HCT116 (cell line): ENCODE results near the gene NFIA.

Experiments
- CTCF ChIP-seq, 3 experiments: fragments of 200-600 bp in 1 of 3; sonication (generic) in 1 of 3; IDR thresholded peaks in 2 of 3; conservative IDR thresholded peaks in 1 of 3; 2 replicates each; pipeline ENCODE4 v1.5.1; 2012 to 2017; ENCODE audit warnings: low read depth in 2 of 3, low read length in 2 of 3, antibody characterized with exemption in 1 of 3, borderline replicate concordance in 1 of 3, control low read depth in 1 of 3, mild to moderate bottlenecking in 1 of 3, mixed read lengths in 1 of 3, mixed run types in 1 of 3, moderate library complexity in 1 of 3; ENCODE audit not compliant: insufficient read depth in 1 of 3
- MAX ChIP-seq: IDR thresholded peaks from 2 replicates; pipeline ENCODE4 v1.6.1; 2012
- ZNF274 ChIP-seq: fragments of 200-500 bp; sonication (Bioruptor generic); IDR thresholded peaks from 2 replicates; pipeline ENCODE4 v1.6.1; 2014; ENCODE audit warnings: mild to moderate bottlenecking, low read depth, low read length, inconsistent platforms

- TF ChIP-seq ZNF274 (no peak), CTCF (IDR thresholded peaks at IDR 0.05 in 2 of 3, conservative IDR thresholded peaks at IDR 0.05 in 1 of 3; ENCODE audit: borderline replicate concordance in 1 of 3, insufficient read depth in 1 of 3, low read depth in 2 of 3, low read length in 2 of 3) (no peak), MAX (no peak)
These were observed 111.4 kb downstream of the NFIA start for GRCh38 chr1:61193808-61194207.
